Thyroid gland (tissue), 4 donors: ENCODE data around the gene PC.

Experiments
- POLR2A ChIP-seq, 2 donors: fragments of 450-650 bp; IDR thresholded peaks; one replicate each; pipeline ENCODE4 v1.6.1; 2017; ENCODE audit warnings: antibody characterized with exemption in 2 of 2, mild to moderate bottlenecking in 2 of 2, moderate library complexity in 1 of 2
- TF ChIP-seq, protein P1 (sequence below), 6 experiments: fragments of 200-600 bp in 3 of 6; fragments of 450-650 bp in 3 of 6; sonication (generic) in 3 of 6; IDR thresholded peaks; one replicate each; pipeline ENCODE4 v1.5.1; 2016 to 2019; ENCODE audit warnings: antibody characterized with exemption in 6 of 6, mild to moderate bottlenecking in 2 of 6, inconsistent platforms in 1 of 6, moderate library complexity in 1 of 6

DNA sequence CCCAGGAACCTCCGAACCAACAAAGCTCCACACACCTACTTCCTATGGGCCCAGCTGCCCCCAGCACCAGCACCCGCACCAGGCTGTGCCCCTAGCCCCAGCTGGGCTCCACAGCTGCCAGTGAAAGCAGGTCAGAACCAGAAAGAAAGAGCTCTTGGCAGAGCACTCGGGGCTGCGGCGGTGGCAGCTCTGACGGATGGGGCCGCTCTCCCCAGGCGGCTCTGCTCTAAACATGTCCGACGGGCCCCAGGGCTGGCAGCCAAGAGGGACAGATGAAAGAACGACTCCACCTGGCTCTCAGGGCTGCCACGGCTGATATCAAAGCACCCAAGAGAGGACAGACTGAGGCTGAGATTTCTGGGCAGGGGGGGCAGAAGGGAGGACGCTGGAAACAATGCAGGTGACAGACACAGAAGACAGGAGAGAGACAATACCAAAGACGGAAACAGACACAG is 75.6 kb downstream of the PC start:
- TF ChIP-seq, protein P1, sequence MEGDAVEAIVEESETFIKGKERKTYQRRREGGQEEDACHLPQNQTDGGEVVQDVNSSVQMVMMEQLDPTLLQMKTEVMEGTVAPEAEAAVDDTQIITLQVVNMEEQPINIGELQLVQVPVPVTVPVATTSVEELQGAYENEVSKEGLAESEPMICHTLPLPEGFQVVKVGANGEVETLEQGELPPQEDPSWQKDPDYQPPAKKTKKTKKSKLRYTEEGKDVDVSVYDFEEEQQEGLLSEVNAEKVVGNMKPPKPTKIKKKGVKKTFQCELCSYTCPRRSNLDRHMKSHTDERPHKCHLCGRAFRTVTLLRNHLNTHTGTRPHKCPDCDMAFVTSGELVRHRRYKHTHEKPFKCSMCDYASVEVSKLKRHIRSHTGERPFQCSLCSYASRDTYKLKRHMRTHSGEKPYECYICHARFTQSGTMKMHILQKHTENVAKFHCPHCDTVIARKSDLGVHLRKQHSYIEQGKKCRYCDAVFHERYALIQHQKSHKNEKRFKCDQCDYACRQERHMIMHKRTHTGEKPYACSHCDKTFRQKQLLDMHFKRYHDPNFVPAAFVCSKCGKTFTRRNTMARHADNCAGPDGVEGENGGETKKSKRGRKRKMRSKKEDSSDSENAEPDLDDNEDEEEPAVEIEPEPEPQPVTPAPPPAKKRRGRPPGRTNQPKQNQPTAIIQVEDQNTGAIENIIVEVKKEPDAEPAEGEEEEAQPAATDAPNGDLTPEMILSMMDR (IDR thresholded peaks at IDR 0.05): no peak
- no peak for TF ChIP-seq POLR2A (IDR thresholded peaks at IDR 0.05)
